Measurements from ENCODE around the gene OR4D1.

DNA sequence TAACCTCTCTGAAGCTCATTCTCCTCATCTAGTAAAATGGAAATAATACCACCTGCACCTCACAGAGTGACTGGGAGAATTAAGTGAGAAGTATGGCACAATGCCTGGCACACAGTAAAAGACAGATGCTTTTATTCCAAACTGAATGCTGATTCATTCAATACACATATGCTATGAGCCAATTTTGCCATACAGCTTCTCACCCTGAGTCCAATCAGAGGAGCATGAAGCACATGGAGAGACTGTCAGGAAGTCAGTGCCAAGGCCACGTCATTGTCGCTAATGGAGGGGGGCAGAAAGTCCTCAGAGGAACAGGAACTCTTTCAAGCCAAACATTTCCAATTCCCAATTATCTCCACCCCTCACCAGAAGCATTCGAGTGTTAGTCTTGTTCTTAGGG lies 59.3 kb downstream of the OR4D1 start:
- TF ChIP-seq, protein P1, sequence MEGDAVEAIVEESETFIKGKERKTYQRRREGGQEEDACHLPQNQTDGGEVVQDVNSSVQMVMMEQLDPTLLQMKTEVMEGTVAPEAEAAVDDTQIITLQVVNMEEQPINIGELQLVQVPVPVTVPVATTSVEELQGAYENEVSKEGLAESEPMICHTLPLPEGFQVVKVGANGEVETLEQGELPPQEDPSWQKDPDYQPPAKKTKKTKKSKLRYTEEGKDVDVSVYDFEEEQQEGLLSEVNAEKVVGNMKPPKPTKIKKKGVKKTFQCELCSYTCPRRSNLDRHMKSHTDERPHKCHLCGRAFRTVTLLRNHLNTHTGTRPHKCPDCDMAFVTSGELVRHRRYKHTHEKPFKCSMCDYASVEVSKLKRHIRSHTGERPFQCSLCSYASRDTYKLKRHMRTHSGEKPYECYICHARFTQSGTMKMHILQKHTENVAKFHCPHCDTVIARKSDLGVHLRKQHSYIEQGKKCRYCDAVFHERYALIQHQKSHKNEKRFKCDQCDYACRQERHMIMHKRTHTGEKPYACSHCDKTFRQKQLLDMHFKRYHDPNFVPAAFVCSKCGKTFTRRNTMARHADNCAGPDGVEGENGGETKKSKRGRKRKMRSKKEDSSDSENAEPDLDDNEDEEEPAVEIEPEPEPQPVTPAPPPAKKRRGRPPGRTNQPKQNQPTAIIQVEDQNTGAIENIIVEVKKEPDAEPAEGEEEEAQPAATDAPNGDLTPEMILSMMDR (IDR thresholded peaks at IDR 0.05), result no peak
- TF ChIP-seq EZH2 (IDR thresholded peaks at IDR 0.05; ENCODE audit: borderline replicate concordance, insufficient read depth, low read depth, low read length, poor library complexity, severe bottlenecking), result no peak

Data from B cell (primary cell).